ENCODE measurements around the gene RAB3D. TPM values are rescaled to one million over a fixed set of nuclear protein-coding genes. Genes with fewer than 3 reads are reported as not detected.

The RAB3D gene
- total RNA-seq, 1 experiment from 2014 or later, result 7.1 TPM

DNA sequence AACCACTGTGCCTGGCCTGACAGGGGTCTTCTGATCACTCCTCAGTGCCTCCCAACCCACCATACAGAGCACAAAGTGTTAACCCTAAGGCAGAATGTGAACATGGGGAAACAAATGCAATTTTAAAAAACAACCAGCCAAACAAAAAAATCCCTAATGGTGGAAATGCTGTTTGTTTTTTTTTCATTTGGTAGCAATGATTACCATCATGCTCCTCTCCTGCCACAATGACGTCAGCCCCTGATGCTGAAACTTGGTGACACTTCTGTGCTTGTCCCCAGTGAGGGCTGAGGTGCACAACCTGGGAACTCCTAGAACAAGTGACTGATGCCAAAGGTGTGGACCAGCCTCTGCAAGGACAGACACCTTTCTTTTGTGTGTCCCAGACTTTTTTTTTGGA lies 47.5 kb downstream of the RAB3D start:
- Mint-ChIP-seq H3K9me3 (ENCODE audit: low read depth, unreplicated experiment) (no peaks in the 10 kb centered on the region), H3K4me3 (ENCODE audit: low read depth, unreplicated experiment) (no peak overlapping the region), H3K4me1 (ENCODE audit: low read depth, unreplicated experiment) (peaks cover 23% of the 10 kb centered on the region), H3K36me3 (ENCODE audit: insufficient read depth, unreplicated experiment) (peaks cover 6% of the 10 kb centered on the region), H3K27ac (ENCODE audit: unreplicated experiment) (no peak overlapping the region), H3K27me3 (ENCODE audit: unreplicated experiment) (no peaks in the 10 kb centered on the region)
- no TSS peak for BruUV-seq (replicated peaks)
- no peak for DNase-seq
- CTCF ChIA-PET, result no interaction called here
- intact Hi-C loops (cut with micrococcal nuclease; ENCODE audit: unreplicated experiment), result loop anchor here (5.0 to 10.0 kb wide), 2 partner anchors 90 to 153 kb away; partner anchors contain the start of gene EPOR
- TF ChIP-seq, protein P1, sequence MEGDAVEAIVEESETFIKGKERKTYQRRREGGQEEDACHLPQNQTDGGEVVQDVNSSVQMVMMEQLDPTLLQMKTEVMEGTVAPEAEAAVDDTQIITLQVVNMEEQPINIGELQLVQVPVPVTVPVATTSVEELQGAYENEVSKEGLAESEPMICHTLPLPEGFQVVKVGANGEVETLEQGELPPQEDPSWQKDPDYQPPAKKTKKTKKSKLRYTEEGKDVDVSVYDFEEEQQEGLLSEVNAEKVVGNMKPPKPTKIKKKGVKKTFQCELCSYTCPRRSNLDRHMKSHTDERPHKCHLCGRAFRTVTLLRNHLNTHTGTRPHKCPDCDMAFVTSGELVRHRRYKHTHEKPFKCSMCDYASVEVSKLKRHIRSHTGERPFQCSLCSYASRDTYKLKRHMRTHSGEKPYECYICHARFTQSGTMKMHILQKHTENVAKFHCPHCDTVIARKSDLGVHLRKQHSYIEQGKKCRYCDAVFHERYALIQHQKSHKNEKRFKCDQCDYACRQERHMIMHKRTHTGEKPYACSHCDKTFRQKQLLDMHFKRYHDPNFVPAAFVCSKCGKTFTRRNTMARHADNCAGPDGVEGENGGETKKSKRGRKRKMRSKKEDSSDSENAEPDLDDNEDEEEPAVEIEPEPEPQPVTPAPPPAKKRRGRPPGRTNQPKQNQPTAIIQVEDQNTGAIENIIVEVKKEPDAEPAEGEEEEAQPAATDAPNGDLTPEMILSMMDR (IDR thresholded peaks at IDR 0.05; ENCODE audit: unreplicated experiment), result no peak

DNA sequence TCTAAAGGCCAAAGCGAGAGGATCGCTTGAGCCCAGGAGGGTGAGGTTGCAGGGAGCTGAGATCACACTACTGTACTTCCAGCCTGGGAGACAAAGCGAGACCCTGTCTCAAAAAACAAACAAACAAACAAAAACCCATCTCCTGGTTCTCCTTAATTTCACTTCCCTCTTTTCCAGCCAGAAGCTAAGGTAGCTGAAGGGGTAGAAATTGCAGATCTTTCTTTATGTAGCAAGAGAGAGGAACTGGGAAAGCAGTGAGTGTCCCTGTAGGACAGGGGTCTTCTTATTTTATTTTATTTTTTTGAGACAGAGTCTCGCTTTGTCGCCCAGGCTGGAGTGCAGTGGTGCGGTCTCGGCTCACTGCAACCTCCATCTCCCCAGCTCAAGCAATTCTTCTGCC lies 48.0 kb downstream of the RAB3D start:
- H3K36me3 Mint-ChIP-seq (ENCODE audit: insufficient read depth, unreplicated experiment), result peaks cover 4% of the 10 kb centered on the region
- no peak overlapping the region for H3K4me3 Mint-ChIP-seq (ENCODE audit: low read depth, unreplicated experiment)
- CTCF ChIA-PET, result no interaction called here
- no TSS peak for BruUV-seq (replicated peaks)
- no peak overlapping the region for H3K27ac Mint-ChIP-seq (ENCODE audit: unreplicated experiment)
- DNase-seq, result no peak
- H3K27me3 Mint-ChIP-seq (ENCODE audit: unreplicated experiment), result no peaks in the 10 kb centered on the region
- intact Hi-C loops (cut with micrococcal nuclease; ENCODE audit: unreplicated experiment), result loop anchor here (5.0 to 10.0 kb wide), 2 partner anchors 91 to 153 kb away; partner anchors contain the start of gene EPOR
- H3K9me3 Mint-ChIP-seq (ENCODE audit: low read depth, unreplicated experiment), result no peaks in the 10 kb centered on the region
- TF ChIP-seq, protein P1 (IDR thresholded peaks at IDR 0.05; ENCODE audit: unreplicated experiment), result no peak
- peaks cover 20% of the 10 kb centered on the region for H3K4me1 Mint-ChIP-seq (ENCODE audit: low read depth, unreplicated experiment)

DNA sequence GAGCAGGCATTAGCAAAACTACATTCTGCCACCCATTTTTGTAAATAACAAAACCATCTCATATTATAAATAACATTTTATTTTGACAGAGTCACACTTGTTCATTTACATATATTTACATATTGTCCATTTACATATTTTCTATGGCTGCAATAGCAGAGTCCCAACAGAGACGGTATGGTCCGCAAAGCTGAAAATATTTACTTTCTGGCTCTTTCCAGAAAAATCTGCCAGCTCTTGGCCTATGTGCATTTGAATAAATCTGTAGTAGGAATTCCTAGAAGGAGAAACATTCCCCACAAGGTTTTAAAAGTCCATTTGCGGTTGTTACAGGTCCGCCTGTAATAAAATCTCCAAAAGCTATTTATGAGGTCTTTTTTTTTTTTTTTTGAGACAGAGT lies 49.2 kb downstream of the RAB3D start:
- CTCF ChIA-PET, result interaction anchor here (0.6 kb wide), 1 partner anchor 140 kb away, joined by 3 read pairs; no protein-coding TSS in a partner anchor
- no TSS peak for BruUV-seq (replicated peaks)
- peaks cover 9% of the 10 kb centered on the region for H3K4me1 Mint-ChIP-seq (ENCODE audit: low read depth, unreplicated experiment)
- H3K27ac Mint-ChIP-seq (ENCODE audit: unreplicated experiment), result no peak overlapping the region
- no peaks in the 10 kb centered on the region for H3K9me3 Mint-ChIP-seq (ENCODE audit: low read depth, unreplicated experiment)
- TF ChIP-seq, protein P1 (IDR thresholded peaks at IDR 0.05; ENCODE audit: unreplicated experiment), result no peak
- no peak for DNase-seq
- H3K27me3 Mint-ChIP-seq (ENCODE audit: unreplicated experiment), result no peaks in the 10 kb centered on the region
- intact Hi-C loops (cut with micrococcal nuclease; ENCODE audit: unreplicated experiment), result loop anchor here (5.0 to 10.0 kb wide), 2 partner anchors 92 to 155 kb away; partner anchors contain the start of gene EPOR
- no peaks in the 10 kb centered on the region for H3K36me3 Mint-ChIP-seq (ENCODE audit: insufficient read depth, unreplicated experiment)
- no peak overlapping the region for H3K4me3 Mint-ChIP-seq (ENCODE audit: low read depth, unreplicated experiment)

DNA sequence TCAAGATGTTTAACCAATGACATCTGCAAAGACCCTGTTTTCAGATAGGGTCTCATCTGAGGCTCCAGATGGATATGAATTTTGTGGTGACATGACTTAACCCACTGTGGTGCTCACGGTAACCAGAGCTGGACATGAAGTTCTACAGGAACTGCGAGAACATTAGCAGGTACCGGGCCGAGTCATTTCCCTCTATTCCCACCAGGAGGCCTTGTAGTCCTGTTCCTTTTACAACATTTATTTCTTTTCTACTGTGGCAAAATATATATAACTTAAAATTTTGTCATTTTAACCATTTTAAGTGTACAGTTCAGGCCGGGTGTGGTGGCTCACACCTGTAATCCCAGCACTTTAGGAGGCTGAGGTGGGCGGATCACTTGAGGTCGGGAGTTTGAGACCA lies 51.1 kb downstream of the RAB3D start:
- Mint-ChIP-seq H3K9me3 (ENCODE audit: low read depth, unreplicated experiment) (no peaks in the 10 kb centered on the region), H3K27me3 (ENCODE audit: unreplicated experiment) (no peaks in the 10 kb centered on the region), H3K4me1 (ENCODE audit: low read depth, unreplicated experiment) (no peaks in the 10 kb centered on the region), H3K27ac (ENCODE audit: unreplicated experiment) (no peak overlapping the region), H3K4me3 (ENCODE audit: low read depth, unreplicated experiment) (no peak overlapping the region), H3K36me3 (ENCODE audit: insufficient read depth, unreplicated experiment) (no peaks in the 10 kb centered on the region)
- intact Hi-C loops (cut with micrococcal nuclease; ENCODE audit: unreplicated experiment), result no loop called here
- CTCF ChIA-PET, result interaction anchor here (1.2 kb wide), 1 partner anchor 194 kb away, joined by 7 read pairs; no protein-coding TSS in a partner anchor
- DNase-seq, result no peak
- BruUV-seq (replicated peaks), result no TSS peak
- TF ChIP-seq, protein P1 (IDR thresholded peaks at IDR 0.05; ENCODE audit: unreplicated experiment), result peak; percentile 27

Data from Calu3 (cell line).